Astrocyte (in vitro differentiated cells and primary cell): ENCODE results near the gene CROCC2. TPM values are rescaled to one million over a fixed set of nuclear protein-coding genes. Genes with fewer than 3 reads are reported as not detected.

ENCODE experiments used
- DNase-seq: peaks from one replicate; pipeline ENCODE4 v3.0.0-alpha.2; 2010; ENCODE audit warnings: low read depth
- FAIRE-seq: peaks from 2 replicates; lab custom pipeline; 2011; peaks lifted over from hg19 to GRCh38; lab: Jason Lieb, UNC
- H2AFZ ChIP-seq: 2 replicates; pipeline ENCODE4 v1.6.0; 2012; ENCODE audit warnings: low read depth, low read length, inconsistent platforms
- H3K27ac ChIP-seq: 2 replicates; pipeline ENCODE4 v1.5.1; 2011; ENCODE audit warnings: low read depth, low read length, inconsistent platforms
- H3K27me3 ChIP-seq: 2 replicates; pipeline ENCODE4 v1.6.0; 2011; ENCODE audit warnings: low read length, inconsistent platforms; ENCODE audit not compliant: insufficient read depth
- H3K36me3 ChIP-seq: 2 replicates; pipeline ENCODE4 v1.5.1; 2011; ENCODE audit warnings: low read length, inconsistent platforms; ENCODE audit not compliant: insufficient read depth
- H3K4me1 ChIP-seq: 2 replicates; pipeline ENCODE4 v1.5.1; 2011; ENCODE audit warnings: low read length, inconsistent platforms; ENCODE audit not compliant: insufficient read depth
- H3K4me2 ChIP-seq: 2 replicates; pipeline ENCODE4 v1.6.0; 2012; ENCODE audit warnings: low read length, inconsistent platforms
- H3K4me3 ChIP-seq: 2 replicates; pipeline ENCODE4 v1.5.1; 2011; ENCODE audit warnings: low read depth, mild to moderate bottlenecking, low read length, inconsistent platforms; ENCODE audit not compliant: insufficient read depth
- H3K79me2 ChIP-seq: 2 replicates; pipeline ENCODE4 v1.6.0; 2012; ENCODE audit warnings: mild to moderate bottlenecking, low read length, inconsistent platforms; ENCODE audit not compliant: insufficient read depth
- H3K9ac ChIP-seq: 2 replicates; pipeline ENCODE4 v1.6.0; 2012; ENCODE audit warnings: mild to moderate bottlenecking, low read length, inconsistent platforms
- H3K9me3 ChIP-seq: 2 replicates; pipeline ENCODE4 v1.5.1; 2012; ENCODE audit warnings: low read depth, mild to moderate bottlenecking, low read length, inconsistent platforms; ENCODE audit not compliant: insufficient read depth
- H4K20me1 ChIP-seq: 2 replicates; pipeline ENCODE4 v1.6.0; 2012; ENCODE audit warnings: low read length, inconsistent platforms; ENCODE audit not compliant: insufficient read depth
- H3K27ac Mint-ChIP-seq: one replicate; pipeline ENCODE4 v1.8.0; 2021; ENCODE audit warnings: mild to moderate bottlenecking, mixed read lengths; ENCODE audit not compliant: unreplicated experiment
- H3K27me3 Mint-ChIP-seq: one replicate; pipeline ENCODE4 v1.8.0; 2021; ENCODE audit warnings: low read depth, mixed read lengths; ENCODE audit not compliant: unreplicated experiment
- H3K36me3 Mint-ChIP-seq: one replicate; pipeline ENCODE4 v1.8.0; 2021; ENCODE audit warnings: low read depth, mixed read lengths; ENCODE audit not compliant: unreplicated experiment
- H3K4me1 Mint-ChIP-seq: one replicate; pipeline ENCODE4 v1.8.0; 2021; ENCODE audit warnings: low read depth, mixed read lengths; ENCODE audit not compliant: unreplicated experiment
- H3K4me3 Mint-ChIP-seq: one replicate; pipeline ENCODE4 v1.8.0; 2021; ENCODE audit warnings: mild to moderate bottlenecking, moderate library complexity, mixed read lengths; ENCODE audit not compliant: unreplicated experiment
- H3K9me3 Mint-ChIP-seq: one replicate; pipeline ENCODE4 v1.8.0; 2021; ENCODE audit warnings: mild to moderate bottlenecking, mixed read lengths; ENCODE audit not compliant: unreplicated experiment
- EZH2 ChIP-seq: IDR thresholded peaks from 2 replicates; pipeline ENCODE4 v1.6.1; 2012; ENCODE audit warnings: mild to moderate bottlenecking, low read length, inconsistent platforms; ENCODE audit not compliant: insufficient read depth
- total RNA-seq: library from RNA; stranded (reverse); gene quantifications from 2 replicates; pipeline ENCODE4 v1.2.1, GENCODE V29; 2021
- TF ChIP-seq, protein P1 (sequence below): IDR thresholded peaks from 2 replicates; pipeline ENCODE4 v1.5.1; 2011; ENCODE audit warnings: low read depth, mild to moderate bottlenecking, inconsistent platforms, low read length, moderate library complexity; ENCODE audit not compliant: insufficient read depth

The CROCC2 gene
- total RNA-seq, 1 donor from 2014 or later: not detected

DNA sequence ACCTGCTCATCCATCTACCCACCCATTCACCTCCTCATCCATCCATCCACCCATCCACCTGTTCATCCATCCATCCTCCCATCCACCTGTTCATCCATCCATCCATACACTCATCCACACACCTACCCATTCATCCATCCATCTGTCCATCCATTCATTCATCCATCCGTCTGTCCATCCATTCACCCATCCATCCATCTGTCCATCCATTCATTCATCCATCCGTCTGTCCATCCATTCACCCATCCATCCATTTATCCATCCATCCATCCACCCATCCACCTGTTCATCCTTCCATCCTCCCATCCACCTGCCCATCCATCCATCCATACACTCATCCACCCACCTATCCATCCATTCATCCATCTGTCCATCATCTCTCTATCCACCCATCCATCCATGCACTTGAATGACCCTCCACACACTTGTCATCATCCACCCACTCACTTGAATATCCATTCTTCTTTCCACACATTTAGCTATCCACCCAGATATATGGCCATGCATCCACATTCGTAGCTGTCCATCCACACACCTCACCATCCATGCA is 45.0 kb downstream of the CROCC2 start:
- Histone ChIP-seq H2AFZ (no peak overlapping the region), H3K4me2 (no peak overlapping the region), H3K27ac (no peak overlapping the region), H3K4me3 (no peak overlapping the region), H3K9ac (no peak overlapping the region), H3K79me2 (no peaks in the 10 kb centered on the region), H3K27me3 (peaks cover 19% of the 10 kb centered on the region), H3K4me1 (no peaks in the 10 kb centered on the region), H4K20me1 (no peaks in the 10 kb centered on the region), H3K36me3 (no peaks in the 10 kb centered on the region), H3K9me3 (no peaks in the 10 kb centered on the region)
- DNase-seq (no peak), FAIRE-seq (no peak)
- Mint-ChIP-seq H3K4me3 (no peak overlapping the region), H3K4me1 (peaks cover 5% of the 10 kb centered on the region), H3K27ac (no peak overlapping the region), H3K27me3 (peaks cover 32% of the 10 kb centered on the region), H3K36me3 (no peaks in the 10 kb centered on the region), H3K9me3 (no peaks in the 10 kb centered on the region)
- no peak for TF ChIP-seq EZH2
- TF ChIP-seq, protein P1, sequence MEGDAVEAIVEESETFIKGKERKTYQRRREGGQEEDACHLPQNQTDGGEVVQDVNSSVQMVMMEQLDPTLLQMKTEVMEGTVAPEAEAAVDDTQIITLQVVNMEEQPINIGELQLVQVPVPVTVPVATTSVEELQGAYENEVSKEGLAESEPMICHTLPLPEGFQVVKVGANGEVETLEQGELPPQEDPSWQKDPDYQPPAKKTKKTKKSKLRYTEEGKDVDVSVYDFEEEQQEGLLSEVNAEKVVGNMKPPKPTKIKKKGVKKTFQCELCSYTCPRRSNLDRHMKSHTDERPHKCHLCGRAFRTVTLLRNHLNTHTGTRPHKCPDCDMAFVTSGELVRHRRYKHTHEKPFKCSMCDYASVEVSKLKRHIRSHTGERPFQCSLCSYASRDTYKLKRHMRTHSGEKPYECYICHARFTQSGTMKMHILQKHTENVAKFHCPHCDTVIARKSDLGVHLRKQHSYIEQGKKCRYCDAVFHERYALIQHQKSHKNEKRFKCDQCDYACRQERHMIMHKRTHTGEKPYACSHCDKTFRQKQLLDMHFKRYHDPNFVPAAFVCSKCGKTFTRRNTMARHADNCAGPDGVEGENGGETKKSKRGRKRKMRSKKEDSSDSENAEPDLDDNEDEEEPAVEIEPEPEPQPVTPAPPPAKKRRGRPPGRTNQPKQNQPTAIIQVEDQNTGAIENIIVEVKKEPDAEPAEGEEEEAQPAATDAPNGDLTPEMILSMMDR: no peak

DNA sequence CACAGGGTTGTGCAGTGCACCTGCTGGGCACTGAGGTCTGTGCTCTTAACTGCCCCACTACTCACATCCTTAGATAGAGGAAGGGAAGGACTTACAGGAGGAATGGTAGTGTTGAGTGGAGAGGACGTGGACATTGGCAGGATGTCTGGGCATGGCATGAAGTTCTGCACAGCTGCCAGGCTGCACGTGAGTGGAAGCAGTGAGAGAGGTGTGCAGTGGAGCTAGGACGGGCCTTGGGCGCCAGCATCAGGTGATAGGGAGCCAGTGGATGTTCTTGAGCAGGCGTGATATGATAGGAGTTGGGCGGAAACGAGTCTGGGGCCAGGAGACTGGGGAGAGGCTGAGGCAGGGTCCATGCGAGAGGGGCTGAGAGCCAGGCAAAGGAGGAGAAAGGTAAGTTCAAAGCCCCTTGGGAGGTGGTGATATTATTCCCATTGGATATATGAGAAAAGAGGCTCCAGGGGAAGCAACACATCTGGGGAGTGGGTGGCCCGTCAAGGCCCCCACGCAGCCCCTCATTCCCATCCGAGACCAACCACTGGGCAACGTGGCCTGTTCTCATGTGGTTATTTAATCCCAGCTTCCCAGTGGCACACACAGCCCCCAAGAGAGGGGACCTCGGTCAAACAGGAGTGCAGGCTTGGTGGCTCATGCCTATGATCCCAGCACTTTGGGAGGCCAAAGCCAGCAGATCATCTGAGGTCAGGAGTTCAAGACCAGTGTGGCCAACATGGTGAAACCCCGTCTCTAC is 46.5 kb downstream of the CROCC2 start:
- H4K20me1 ChIP-seq: no peaks in the 10 kb centered on the region
- no peaks in the 10 kb centered on the region for H3K9me3 ChIP-seq
- DNase-seq (no peak), FAIRE-seq (no peak)
- no peak overlapping the region for H2AFZ ChIP-seq
- Mint-ChIP-seq H3K9me3 (no peaks in the 10 kb centered on the region), H3K27ac (no peak overlapping the region), H3K4me3 (no peak overlapping the region), H3K36me3 (no peaks in the 10 kb centered on the region), H3K27me3 (peaks cover 30% of the 10 kb centered on the region), H3K4me1 (peaks cover 5% of the 10 kb centered on the region)
- no peak overlapping the region for H3K27ac ChIP-seq
- peaks cover 19% of the 10 kb centered on the region for H3K27me3 ChIP-seq
- no peak overlapping the region for H3K4me3 ChIP-seq
- no peaks in the 10 kb centered on the region for H3K79me2 ChIP-seq
- no peaks in the 10 kb centered on the region for H3K4me1 ChIP-seq
- TF ChIP-seq, protein P1: no peak
- no peaks in the 10 kb centered on the region for H3K36me3 ChIP-seq
- H3K4me2 ChIP-seq: no peak overlapping the region
- H3K9ac ChIP-seq: no peak overlapping the region
